Measurements from ENCODE around the gene PAX2. TPM values are rescaled to one million over a fixed set of nuclear protein-coding genes. Genes with fewer than 3 reads are reported as not detected.
A peak's percentile ranks its signal among the peaks of the same experiment; 100 is the strongest.

Gene PAX2
- total RNA-seq, 1 donor from 2014 or later = not detected

GRCh38 chr10:100847440-100847839, 102.1 kb downstream of the PAX2 start:
- no peak overlapping the region for H3K27ac ChIP-seq
- H3K4me3 ChIP-seq = no peak overlapping the region
- H3K36me3 ChIP-seq = no peaks in the 10 kb centered on the region
- H3K27me3 ChIP-seq = no peaks in the 10 kb centered on the region
- H3K4me1 ChIP-seq = no peaks in the 10 kb centered on the region
- TF ChIP-seq, protein P1, sequence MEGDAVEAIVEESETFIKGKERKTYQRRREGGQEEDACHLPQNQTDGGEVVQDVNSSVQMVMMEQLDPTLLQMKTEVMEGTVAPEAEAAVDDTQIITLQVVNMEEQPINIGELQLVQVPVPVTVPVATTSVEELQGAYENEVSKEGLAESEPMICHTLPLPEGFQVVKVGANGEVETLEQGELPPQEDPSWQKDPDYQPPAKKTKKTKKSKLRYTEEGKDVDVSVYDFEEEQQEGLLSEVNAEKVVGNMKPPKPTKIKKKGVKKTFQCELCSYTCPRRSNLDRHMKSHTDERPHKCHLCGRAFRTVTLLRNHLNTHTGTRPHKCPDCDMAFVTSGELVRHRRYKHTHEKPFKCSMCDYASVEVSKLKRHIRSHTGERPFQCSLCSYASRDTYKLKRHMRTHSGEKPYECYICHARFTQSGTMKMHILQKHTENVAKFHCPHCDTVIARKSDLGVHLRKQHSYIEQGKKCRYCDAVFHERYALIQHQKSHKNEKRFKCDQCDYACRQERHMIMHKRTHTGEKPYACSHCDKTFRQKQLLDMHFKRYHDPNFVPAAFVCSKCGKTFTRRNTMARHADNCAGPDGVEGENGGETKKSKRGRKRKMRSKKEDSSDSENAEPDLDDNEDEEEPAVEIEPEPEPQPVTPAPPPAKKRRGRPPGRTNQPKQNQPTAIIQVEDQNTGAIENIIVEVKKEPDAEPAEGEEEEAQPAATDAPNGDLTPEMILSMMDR (IDR thresholded peaks at IDR 0.05) = no peak
- DNase-seq (ENCODE audit: low spot score in 2 of 2) = peak in 1 of 2 donors; percentile 5
- H3K9me3 ChIP-seq = no peaks in the 10 kb centered on the region
- intact Hi-C loops (cut with DNase I) = no loop called here

DNA sequence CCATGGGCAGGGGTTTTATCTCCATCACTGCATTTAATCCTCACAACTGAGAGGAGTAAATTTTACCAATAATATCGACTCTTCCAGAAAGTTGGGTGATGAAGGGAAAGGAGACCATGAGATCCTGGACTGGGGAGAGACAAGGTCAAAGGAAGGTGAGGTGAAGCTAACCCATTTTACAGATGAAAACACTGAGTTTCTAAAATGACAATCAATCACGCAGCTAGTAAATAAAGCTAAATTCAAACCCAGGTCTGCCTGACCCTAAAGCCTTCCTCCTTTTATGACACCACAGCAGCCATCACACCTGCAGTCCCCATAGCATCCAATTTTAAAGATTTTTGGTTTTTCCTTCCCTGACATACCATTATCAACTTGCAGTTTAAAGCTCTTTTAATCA, 103.4 kb downstream of the PAX2 start:
- H3K27me3 ChIP-seq = no peaks in the 10 kb centered on the region
- TF ChIP-seq, protein P1 (IDR thresholded peaks at IDR 0.05) = no peak
- intact Hi-C loops (cut with DNase I) = no loop called here

GRCh38 chr10:100858261-100858660, 112.9 kb downstream of the PAX2 start:
- no peaks in the 10 kb centered on the region for H3K27me3 ChIP-seq
- H3K4me3 ChIP-seq = no peak overlapping the region
- H3K27ac ChIP-seq = no peak overlapping the region
- intact Hi-C loops (cut with DNase I) = no loop called here
- no peaks in the 10 kb centered on the region for H3K36me3 ChIP-seq
- TF ChIP-seq, protein P1 (IDR thresholded peaks at IDR 0.05) = no peak
- no peak for DNase-seq (ENCODE audit: low spot score in 2 of 2)
- no peaks in the 10 kb centered on the region for H3K4me1 ChIP-seq
- H3K9me3 ChIP-seq = peaks cover 0 to 3% of the 10 kb centered on the region in 2 donors

More for the DNA sequence above, 103.4 kb downstream of the PAX2 start:
- no peak overlapping the region for H3K27ac ChIP-seq
- H3K4me3 ChIP-seq = no peak overlapping the region
- no peaks in the 10 kb centered on the region for H3K4me1 ChIP-seq
- no peaks in the 10 kb centered on the region for H3K9me3 ChIP-seq
- DNase-seq (ENCODE audit: low spot score in 2 of 2) = no peak
- no peaks in the 10 kb centered on the region for H3K36me3 ChIP-seq

GRCh38 chr10:100858747-100859483, 113.5 kb downstream of the PAX2 start:
- intact Hi-C loops (cut with DNase I) = no loop called here
- Histone ChIP-seq H3K27ac (no peak overlapping the region), H3K4me3 (no peak overlapping the region), H3K27me3 (no peaks in the 10 kb centered on the region), H3K9me3 (peaks cover 0 to 3% of the 10 kb centered on the region in 2 donors), H3K36me3 (no peaks in the 10 kb centered on the region), H3K4me1 (no peaks in the 10 kb centered on the region)
- DNase-seq (ENCODE audit: low spot score in 2 of 2) = no peak
- TF ChIP-seq, protein P1 (IDR thresholded peaks at IDR 0.05) = no peak

DNA sequence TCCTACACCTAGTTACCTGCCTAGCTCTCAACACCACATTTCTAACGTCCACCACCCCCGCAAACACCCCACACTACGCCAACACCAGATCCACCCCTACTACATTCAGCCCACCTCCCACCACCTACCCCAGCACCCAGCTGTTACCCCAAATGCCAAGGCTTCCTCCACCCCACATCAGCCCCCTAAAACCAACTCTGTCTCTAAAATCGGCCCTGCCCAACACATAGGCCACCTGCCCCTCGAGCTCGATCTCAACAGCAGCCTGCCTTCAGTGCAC, 114.0 kb downstream of the PAX2 start:
- TF ChIP-seq, protein P1 (IDR thresholded peaks at IDR 0.05) = no peak
- Histone ChIP-seq H3K9me3 (peaks cover 0 to 3% of the 10 kb centered on the region in 2 donors), H3K27me3 (no peaks in the 10 kb centered on the region), H3K4me3 (no peak overlapping the region), H3K4me1 (no peaks in the 10 kb centered on the region), H3K36me3 (no peaks in the 10 kb centered on the region), H3K27ac (no peak overlapping the region)
- DNase-seq (ENCODE audit: low spot score in 2 of 2) = no peak
- intact Hi-C loops (cut with DNase I) = no loop called here

DNA sequence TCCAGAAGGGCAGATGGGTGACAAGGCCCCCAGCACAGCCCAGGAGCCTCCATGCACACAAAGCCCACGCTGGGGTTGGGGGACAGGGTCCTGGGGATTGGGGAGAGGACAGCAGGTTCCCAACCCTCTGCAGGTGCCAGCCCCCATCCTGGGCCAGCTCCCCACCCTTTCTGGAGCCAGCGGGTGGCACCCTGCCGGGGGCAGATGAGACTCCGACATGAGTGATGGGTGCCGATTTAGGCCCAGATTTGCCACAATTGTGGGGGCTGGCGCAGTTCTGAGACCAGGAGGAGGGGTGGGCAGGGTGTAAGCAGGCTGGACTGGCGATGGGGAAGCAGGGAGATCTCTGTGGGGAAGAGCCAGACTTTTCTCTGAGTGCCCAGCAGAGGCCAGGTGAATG, 118.1 kb downstream of the PAX2 start:
- TF ChIP-seq, protein P1 (IDR thresholded peaks at IDR 0.05) = no peak
- intact Hi-C loops (cut with DNase I) = no loop called here
- Histone ChIP-seq H3K4me1 (no peaks in the 10 kb centered on the region), H3K36me3 (no peaks in the 10 kb centered on the region), H3K27me3 (no peaks in the 10 kb centered on the region), H3K4me3 (no peak overlapping the region), H3K9me3 (no peaks in the 10 kb centered on the region), H3K27ac (no peak overlapping the region)
- DNase-seq (ENCODE audit: low spot score in 2 of 2) = no peak
